Measurements from ENCODE around the gene CLEC16A.

DNA sequence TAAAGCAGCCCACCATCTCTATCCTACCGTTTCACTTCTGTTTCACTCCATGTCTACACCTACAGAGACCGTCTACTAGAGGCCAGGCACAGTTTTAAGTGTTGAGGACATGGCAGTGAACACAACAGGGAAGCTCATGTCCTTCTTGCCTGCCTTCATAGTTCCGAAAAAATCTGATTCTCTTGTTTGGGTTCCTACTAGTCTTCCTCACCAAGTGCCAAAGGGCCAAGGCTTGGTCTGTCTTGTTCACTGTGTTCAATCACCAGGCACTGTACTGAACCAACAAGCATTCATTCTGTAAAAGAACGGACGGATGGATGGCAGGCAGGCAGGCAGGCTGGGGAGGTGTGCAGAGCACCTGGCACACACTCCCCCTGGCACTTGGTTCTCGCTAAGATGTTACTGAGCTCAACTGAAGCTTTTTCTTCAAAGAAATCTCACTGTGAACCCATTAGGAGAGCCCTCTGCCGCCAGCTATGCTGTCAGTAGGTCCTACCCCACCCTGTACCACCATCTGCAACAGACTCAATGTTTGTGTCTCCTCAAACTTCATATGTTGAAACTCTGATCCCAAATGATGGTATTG, 4.6 kb upstream of the CLEC16A start:
- TF ChIP-seq CTCF (IDR thresholded peaks at IDR 0.05) (no peak), POLR2AphosphoS5 (IDR thresholded peaks at IDR 0.05) (no peak)

Measured in transverse colon (tissue), 4 donors.